HFF-Myc (cell line): Measurements from ENCODE around the gene AP4E1.

Experiments used
- DNase-seq: peaks from one replicate; pipeline ENCODE4 v3.0.0-alpha.2; 2011; ENCODE audit warnings: low read depth; ENCODE audit errors: extremely low read depth
- H3K4me3 ChIP-seq: replicated peaks from 2 replicates; pipeline ENCODE4 v1.5.1; 2011; ENCODE audit warnings: low read depth, mild to moderate bottlenecking, control low read depth, low read length
- TF ChIP-seq, protein P1 (sequence below): IDR thresholded peaks from 2 replicates; pipeline ENCODE4 v1.5.1; 2012; ENCODE audit warnings: mild to moderate bottlenecking, low read depth, low read length, control low read depth; ENCODE audit errors: missing control alignments

The AP4E1 gene

DNA sequence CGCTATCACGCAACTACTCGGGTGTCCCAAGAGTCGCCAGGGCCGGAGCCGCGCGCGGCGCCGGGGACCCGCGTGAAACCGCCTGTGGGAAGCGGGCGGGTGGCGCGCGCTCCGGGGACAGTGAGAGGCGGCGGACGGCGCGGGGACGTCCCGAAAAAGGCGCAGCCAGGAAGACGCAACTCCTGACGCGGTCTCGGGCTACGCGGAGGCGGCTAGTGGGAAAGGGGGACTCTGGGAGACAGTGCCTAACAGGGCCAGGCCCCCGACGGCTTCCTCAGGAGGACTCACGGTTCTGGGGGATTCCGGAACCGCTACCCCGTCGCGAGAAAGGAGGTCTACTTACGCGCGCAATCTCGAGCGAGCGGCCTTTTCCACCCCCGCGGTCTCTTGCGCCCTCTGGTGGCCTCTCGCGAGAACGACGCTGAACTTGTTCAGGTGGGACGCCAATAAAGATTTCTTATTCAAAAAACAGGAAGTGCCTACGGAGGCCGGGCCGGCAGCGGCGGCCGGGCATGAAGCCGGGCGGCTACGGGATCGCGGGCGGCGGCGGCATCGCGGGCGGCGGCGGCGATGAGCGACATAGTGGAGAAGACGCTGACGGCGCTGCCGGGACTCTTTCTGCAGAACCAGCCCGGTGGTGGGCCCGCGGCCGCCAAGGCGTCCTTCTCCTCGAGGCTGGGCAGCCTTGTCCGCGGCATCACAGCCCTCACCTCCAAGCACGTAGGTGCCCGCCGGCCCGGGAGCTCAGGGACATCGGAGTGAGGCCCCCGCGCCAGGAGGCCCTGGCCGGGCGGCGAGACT, at the start of gene AP4E1:
Gene AP4E1, plus strand, starts transcription at position 475 of the 801 bp plus-strand sequence. Its CDS starts 96 bp downstream, at position 571.
- peak; percentile 75 for DNase-seq

DNA sequence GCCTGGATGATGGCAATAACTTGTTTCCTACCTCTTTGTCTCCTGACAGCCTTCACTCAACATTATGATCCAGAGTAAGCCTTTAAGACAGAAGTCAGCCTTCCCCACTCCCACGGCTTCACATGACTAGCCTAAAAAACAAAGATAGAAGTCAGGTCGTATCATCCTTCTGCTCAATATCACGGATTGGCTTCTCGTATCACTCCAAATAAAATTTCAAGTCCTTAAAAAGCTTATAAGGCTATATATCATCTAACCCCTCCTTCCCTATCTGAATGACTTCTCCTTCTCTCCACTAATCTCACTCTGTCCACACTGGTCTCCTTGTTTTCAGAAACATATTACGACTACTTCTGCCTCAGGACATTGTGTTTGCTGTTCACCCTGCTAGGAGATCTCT, 47.7 kb upstream of the AP4E1 start:
- no peak for DNase-seq
- H3K4me3 ChIP-seq, result no peak overlapping the region
- TF ChIP-seq, protein P1, sequence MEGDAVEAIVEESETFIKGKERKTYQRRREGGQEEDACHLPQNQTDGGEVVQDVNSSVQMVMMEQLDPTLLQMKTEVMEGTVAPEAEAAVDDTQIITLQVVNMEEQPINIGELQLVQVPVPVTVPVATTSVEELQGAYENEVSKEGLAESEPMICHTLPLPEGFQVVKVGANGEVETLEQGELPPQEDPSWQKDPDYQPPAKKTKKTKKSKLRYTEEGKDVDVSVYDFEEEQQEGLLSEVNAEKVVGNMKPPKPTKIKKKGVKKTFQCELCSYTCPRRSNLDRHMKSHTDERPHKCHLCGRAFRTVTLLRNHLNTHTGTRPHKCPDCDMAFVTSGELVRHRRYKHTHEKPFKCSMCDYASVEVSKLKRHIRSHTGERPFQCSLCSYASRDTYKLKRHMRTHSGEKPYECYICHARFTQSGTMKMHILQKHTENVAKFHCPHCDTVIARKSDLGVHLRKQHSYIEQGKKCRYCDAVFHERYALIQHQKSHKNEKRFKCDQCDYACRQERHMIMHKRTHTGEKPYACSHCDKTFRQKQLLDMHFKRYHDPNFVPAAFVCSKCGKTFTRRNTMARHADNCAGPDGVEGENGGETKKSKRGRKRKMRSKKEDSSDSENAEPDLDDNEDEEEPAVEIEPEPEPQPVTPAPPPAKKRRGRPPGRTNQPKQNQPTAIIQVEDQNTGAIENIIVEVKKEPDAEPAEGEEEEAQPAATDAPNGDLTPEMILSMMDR, result no peak

More for the DNA sequence above, at the start of gene AP4E1:
- H3K4me3 ChIP-seq, result peak within 1 kb of the TSS; percentile 93
- TF ChIP-seq, protein P1, result peak; percentile 83

DNA sequence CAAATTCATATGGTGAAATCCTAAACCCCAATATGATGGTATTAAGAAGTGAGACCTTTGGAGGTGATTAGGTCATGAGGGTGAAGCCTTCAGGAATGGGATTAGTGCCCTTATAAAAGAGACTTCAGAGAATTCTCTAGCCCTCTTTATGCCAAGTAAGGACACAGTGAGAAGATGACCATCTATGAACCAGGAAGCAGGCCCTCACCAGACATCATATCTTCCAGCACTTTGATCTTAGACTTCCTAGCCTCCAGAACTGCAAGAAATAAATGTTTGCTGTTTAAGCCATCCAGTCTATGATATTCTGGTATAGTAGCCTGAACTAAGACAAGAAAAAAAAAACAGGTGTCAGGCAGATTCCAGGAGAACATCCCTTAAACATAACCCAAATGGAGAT, 45.9 kb upstream of the AP4E1 start:
- TF ChIP-seq, protein P1, result no peak
- no peak for DNase-seq
- no peak overlapping the region for H3K4me3 ChIP-seq

DNA sequence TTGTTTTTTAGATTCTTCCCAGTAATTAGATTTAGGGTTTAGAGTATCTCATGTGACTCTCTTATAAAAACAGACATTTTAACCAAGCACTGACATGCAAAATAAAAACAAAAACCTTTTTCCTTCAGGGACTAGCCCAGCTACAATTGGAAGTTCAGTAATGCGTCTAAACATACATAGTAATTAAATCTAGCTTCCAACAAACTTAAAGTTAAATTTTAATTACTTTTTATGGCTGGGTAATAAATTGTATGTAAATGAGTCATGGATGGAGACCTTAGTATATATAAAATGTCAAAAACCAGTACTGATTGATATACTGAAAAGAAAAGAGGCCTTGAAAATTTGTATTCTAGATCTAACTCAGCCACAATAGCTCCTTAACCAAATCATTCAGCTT, 43.6 kb upstream of the AP4E1 start:
- DNase-seq, result no peak
- no peak overlapping the region for H3K4me3 ChIP-seq
- TF ChIP-seq, protein P1, result no peak

DNA sequence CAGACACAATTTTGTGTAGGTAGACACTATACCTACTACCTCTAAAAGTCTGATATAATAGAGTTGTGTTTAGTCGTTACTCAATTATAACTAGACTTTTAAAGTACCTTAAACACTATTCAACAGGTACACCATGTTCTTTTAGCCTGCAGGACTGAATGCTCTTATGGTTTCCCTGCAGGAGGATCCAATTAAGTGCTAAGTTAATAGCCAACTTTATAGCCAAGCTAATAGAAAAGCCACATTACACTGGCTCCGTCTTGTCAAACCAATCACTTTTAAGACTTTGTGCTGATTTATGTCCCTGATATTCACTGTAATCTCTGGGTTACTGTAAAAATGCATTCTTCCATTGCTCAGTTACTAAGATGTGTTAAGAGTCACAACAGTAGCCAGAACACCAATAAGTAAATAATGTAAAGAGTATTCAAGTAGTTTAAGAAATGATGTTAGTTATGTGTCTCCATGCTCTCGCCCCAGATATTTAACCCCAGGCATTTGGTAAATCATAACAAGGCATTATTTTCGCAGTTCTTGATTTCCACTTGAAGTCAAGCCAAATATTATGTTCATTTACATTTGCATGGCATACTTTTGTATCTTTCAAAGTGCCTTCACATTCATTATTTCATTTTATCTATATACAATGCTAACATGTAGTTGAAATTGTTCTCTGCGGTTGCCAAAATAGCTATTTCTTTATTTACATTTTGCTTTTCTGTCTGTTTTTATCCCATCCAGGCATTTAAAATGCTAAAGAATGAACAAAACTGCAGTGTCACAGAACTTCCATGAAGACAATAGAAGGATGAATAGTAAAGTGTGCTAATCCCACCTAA, 42.7 kb upstream of the AP4E1 start:
- no peak overlapping the region for H3K4me3 ChIP-seq
- DNase-seq, result no peak
- TF ChIP-seq, protein P1, result no peak

DNA sequence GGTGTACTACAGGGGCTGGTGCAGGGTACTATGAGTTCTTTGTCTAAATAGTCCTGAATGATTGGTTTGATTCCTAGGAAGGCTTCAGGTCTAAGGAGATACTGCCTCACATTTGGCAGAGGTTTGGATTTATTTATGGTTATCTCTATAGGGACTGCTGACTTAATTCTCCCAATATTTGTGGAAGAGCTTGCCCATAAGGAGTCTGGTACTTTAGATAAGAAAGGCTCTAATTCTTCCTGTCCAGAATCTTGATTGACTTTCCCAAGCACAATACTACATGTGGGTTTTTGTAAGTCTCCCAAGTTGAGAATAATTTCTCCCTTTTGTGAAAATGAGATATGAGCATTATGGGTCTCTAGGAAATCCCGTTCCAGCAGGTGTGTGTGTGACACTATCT, 36.7 kb upstream of the AP4E1 start:
- TF ChIP-seq, protein P1, result no peak
- no peak for DNase-seq
- H3K4me3 ChIP-seq, result no peak overlapping the region
